Activated CD4-positive, CD25-positive, alpha-beta regulatory T cell (primary cell): ENCODE results near the gene TMEM212.
"Not testable (repeated sequence)": the region's sequence is repeated elsewhere in the genome, so short reads cannot be mapped to it uniquely, and the experiment has no call there.

Experiments
- DNase-seq, 4 experiments: peaks; one replicate each; lab custom pipeline; 2025; lab: John Stamatoyannopoulos, UW

TMEM212 gene

GRCh38 chr3:171892457-171892856 lies 49.3 kb downstream of the TMEM212 start:
- no peak for DNase-seq

GRCh38 chr3:171895291-171895690 lies 52.1 kb downstream of the TMEM212 start:
- no peak for DNase-seq

- no peak for DNase-seq
These were observed 52.8 kb downstream of the TMEM212 start for GRCh38 chr3:171895900-171896299.

- no peak for DNase-seq
These were observed 53.2 kb downstream of the TMEM212 start for GRCh38 chr3:171896316-171896715.

- DNase-seq: no peak
These were observed 55.0 kb downstream of the TMEM212 start for GRCh38 chr3:171898192-171898591.

- no peak for DNase-seq
These were observed 57.3 kb downstream of the TMEM212 start for GRCh38 chr3:171900446-171900845.

GRCh38 chr3:171901615-171902312 lies 58.6 kb downstream of the TMEM212 start:
- DNase-seq: no peak

GRCh38 chr3:171904829-171905228 lies 61.7 kb downstream of the TMEM212 start:
- no peak for DNase-seq

- not testable (repeated sequence) for DNase-seq
These were observed 63.4 kb downstream of the TMEM212 start for GRCh38 chr3:171906503-171906902.

- no peak for DNase-seq
These were observed 64.0 kb downstream of the TMEM212 start for GRCh38 chr3:171906951-171907676.

- no peak for DNase-seq
These were observed 64.6 kb downstream of the TMEM212 start for GRCh38 chr3:171907761-171908160.

GRCh38 chr3:171908731-171909130 lies 65.6 kb downstream of the TMEM212 start:
- DNase-seq: no peak
